HCT116 (cell line): Measurements from ENCODE around the gene LEFTY2. TPM values are rescaled to one million over a fixed set of nuclear protein-coding genes. Genes with fewer than 3 reads are reported as not detected.

Experiments used
- ATAC-seq: fragments of 200-7000 bp; cut with Tn5 transposase; 2 replicates; pipeline ENCODE4 v1.9.1; 2020; ENCODE audit warnings: mild to moderate bottlenecking, moderate library complexity
- BruUV-seq: library from RNA; stranded (reverse); fragments of 400-500 nt; replicated peaks from 2 replicates; lab custom pipeline; 2021; lab: Mats Ljungman, UMichigan
- CTCF ChIA-PET: fragments of 300-600 bp; sonication (Branson Sonifier 250); formaldehyde crosslinking; loops from one replicate; lab custom pipeline; 2021; ENCODE audit warnings: antibody characterized with exemption; lab: Charles Lee
- POLR2A ChIA-PET: fragments of 300-600, 350-600 bp; sonication (Branson Sonifier 250); formaldehyde crosslinking; loops from one replicate; lab custom pipeline; 2021; ENCODE audit warnings: antibody characterized with exemption; lab: Charles Lee
- RAD21 ChIA-PET, 2 experiments: fragments of 300-600 bp; sonication (Branson Sonifier 250); formaldehyde crosslinking; loops; one replicate each; lab custom pipeline; 2023; ENCODE audit warnings: low total read pairs in 2 of 2; ENCODE audit not compliant: uncharacterized antibody in 2 of 2, unreplicated experiment in 2 of 2, low non-redundant PET in 1 of 2; lab: Charles Lee
- DNase-seq: peaks from one replicate; pipeline ENCODE4 v3.0.0-alpha.2; 2010; ENCODE audit warnings: low read depth, low spot score
- H2AFZ ChIP-seq: fragments of 200-600 bp; shearing (Covaris generic), sonication (generic); 2 replicates; pipeline ENCODE4 v1.6.1; 2017; ENCODE audit warnings: low read depth, mixed run types, mixed read lengths, antibody characterized with exemption, low read length; ENCODE audit not compliant: poor library complexity, severe bottlenecking
- H3K27ac ChIP-seq: 2 replicates; pipeline ENCODE4 v1.5.1; 2012; ENCODE audit warnings: low read depth, low read length
- H3K27me3 ChIP-seq: fragments of 200-600 bp; sonication (generic); 2 replicates; pipeline ENCODE4 v1.6.1; 2016; ENCODE audit warnings: mixed run types, low read length, mixed read lengths; ENCODE audit not compliant: insufficient read depth
- H3K36me3 ChIP-seq, 2 experiments: fragments of 200-500 bp in 1 of 2; fragments of 200-600 bp in 1 of 2; sonication (Bioruptor generic) in 1 of 2; sonication (generic) in 1 of 2; 2 replicates each; pipeline versions ENCODE4 v1.5.1 to v1.6.1; 2014 to 2016; ENCODE audit warnings: low read length in 2 of 2, inconsistent platforms in 1 of 2, mixed read lengths in 1 of 2, mixed run types in 1 of 2; ENCODE audit not compliant: insufficient read depth in 2 of 2, control insufficient read depth in 1 of 2
- H3K4me1 ChIP-seq, 2 experiments: fragments of 200-600 bp in 1 of 2; sonication (generic) in 1 of 2; 2 replicates each; pipeline versions ENCODE4 v1.5.1 to v1.6.1; 2012 to 2017; ENCODE audit warnings: low read length in 2 of 2, inconsistent platforms in 1 of 2, mild to moderate bottlenecking in 1 of 2, mixed read lengths in 1 of 2, mixed run types in 1 of 2, moderate library complexity in 1 of 2; ENCODE audit not compliant: insufficient read depth in 2 of 2, control insufficient read depth in 1 of 2
- H3K4me2 ChIP-seq: fragments of 200-600 bp; sonication (generic); 2 replicates; pipeline ENCODE4 v1.6.1; 2017; ENCODE audit warnings: mixed run types, low read length, mixed read lengths
- H3K4me3 ChIP-seq, 2 experiments: fragments of 200-600 bp in 1 of 2; sonication (generic) in 1 of 2; replicated peaks in 1 of 2; 2 replicates each; pipeline ENCODE4 v1.5.1; 2011 to 2016; ENCODE audit warnings: low read length in 2 of 2, control low read depth in 1 of 2, low read depth in 1 of 2, mild to moderate bottlenecking in 1 of 2, mixed read lengths in 1 of 2, mixed run types in 1 of 2
- H3K79me2 ChIP-seq: fragments of 200-600 bp; sonication (generic); 2 replicates; pipeline ENCODE4 v1.6.1; 2017; ENCODE audit warnings: mild to moderate bottlenecking, mixed run types, low read length, moderate library complexity, mixed read lengths; ENCODE audit not compliant: insufficient read depth
- H3K9ac ChIP-seq: fragments of 200-600 bp; sonication (generic); 2 replicates; pipeline ENCODE4 v1.6.1; 2016; ENCODE audit warnings: low read length, mixed read lengths
- H3K9me2 ChIP-seq: fragments of 200-600 bp; sonication (generic), shearing (Covaris generic); 2 replicates; pipeline ENCODE4 v1.6.1; 2017; ENCODE audit warnings: mixed run types, mild to moderate bottlenecking, moderate library complexity; ENCODE audit not compliant: insufficient read depth
- H3K9me3 ChIP-seq, 2 experiments: fragments of 200-500 bp in 1 of 2; fragments of 200-600 bp in 1 of 2; sonication (Bioruptor generic) in 1 of 2; sonication (generic) in 1 of 2; 2 replicates each; pipeline ENCODE4 v1.6.1; 2014 to 2017; ENCODE audit warnings: low read length in 2 of 2, mixed read lengths in 2 of 2, inconsistent platforms in 1 of 2, low read depth in 1 of 2, mild to moderate bottlenecking in 1 of 2, mixed run types in 1 of 2, moderate library complexity in 1 of 2; ENCODE audit not compliant: control insufficient read depth in 1 of 2, insufficient read depth in 1 of 2
- H4K20me1 ChIP-seq: fragments of 200-600 bp; sonication (generic), shearing (Covaris generic); 2 replicates; pipeline ENCODE4 v1.6.1; 2017; ENCODE audit warnings: mixed run types, mild to moderate bottlenecking, moderate library complexity; ENCODE audit not compliant: insufficient read depth
- CBX3 ChIP-seq: IDR thresholded peaks from 2 replicates; pipeline ENCODE4 v1.6.1; 2012; ENCODE audit warnings: low read depth
- CEBPB ChIP-seq: IDR thresholded peaks from 2 replicates; pipeline ENCODE4 v1.6.1; 2012; ENCODE audit warnings: low read depth
- EGR1 ChIP-seq: IDR thresholded peaks from 2 replicates; pipeline ENCODE4 v1.6.1; 2012; ENCODE audit warnings: low read depth
- ELF1 ChIP-seq: IDR thresholded peaks from 2 replicates; pipeline ENCODE4 v1.6.1; 2012; ENCODE audit warnings: low read depth, borderline replicate concordance
- EZH2 ChIP-seq: fragments of 200-600 bp; sonication (generic); IDR thresholded peaks from 2 replicates; pipeline ENCODE4 v1.6.1; 2017; ENCODE audit warnings: antibody characterized with exemption, mixed run types
- EZH2phosphoT487 ChIP-seq: fragments of 200-600 bp; IDR thresholded peaks from 2 replicates; pipeline ENCODE4 v1.6.1; 2018; ENCODE audit warnings: antibody characterized with exemption, borderline replicate concordance
- FOSL1 ChIP-seq: IDR thresholded peaks from 2 replicates; pipeline ENCODE4 v1.6.1; 2012; ENCODE audit warnings: low read depth
- JUND ChIP-seq: IDR thresholded peaks from 2 replicates; pipeline ENCODE4 v1.6.1; 2012
- MAX ChIP-seq: IDR thresholded peaks from 2 replicates; pipeline ENCODE4 v1.6.1; 2012
- POLR2A ChIP-seq: IDR thresholded peaks from 2 replicates; pipeline ENCODE4 v1.7.0; 2011; ENCODE audit warnings: borderline replicate concordance; ENCODE audit not compliant: insufficient read depth, insufficient read length; ENCODE audit errors: extremely low read depth
- POLR2AphosphoS5 ChIP-seq: IDR thresholded peaks from 2 replicates; pipeline ENCODE4 v1.6.1; 2011; ENCODE audit warnings: mild to moderate bottlenecking, low read depth, low read length, moderate library complexity
- RAD21 ChIP-seq: IDR thresholded peaks from 2 replicates; pipeline ENCODE4 v1.6.1; 2012; ENCODE audit warnings: low read depth, mild to moderate bottlenecking
- REST ChIP-seq: IDR thresholded peaks from 2 replicates; pipeline ENCODE4 v1.6.1; 2012; ENCODE audit warnings: low read depth
- SIN3A ChIP-seq: IDR thresholded peaks from 2 replicates; pipeline ENCODE4 v1.6.1; 2012; ENCODE audit warnings: low read depth
- SP1 ChIP-seq: IDR thresholded peaks from 2 replicates; pipeline ENCODE4 v1.6.1; 2012; ENCODE audit warnings: low read depth
- SRF ChIP-seq: IDR thresholded peaks from 2 replicates; pipeline ENCODE4 v1.6.1; 2012; ENCODE audit warnings: low read depth
- TCF7L2 ChIP-seq: IDR thresholded peaks from 2 replicates; pipeline ENCODE4 v1.7.0; 2011; ENCODE audit warnings: borderline replicate concordance, inconsistent platforms; ENCODE audit not compliant: insufficient read depth, insufficient read length; ENCODE audit errors: extremely low read depth
- YY1 ChIP-seq: IDR thresholded peaks from 2 replicates; pipeline ENCODE4 v1.6.1; 2011; ENCODE audit warnings: low read length, low read depth, moderate library complexity, mild to moderate bottlenecking; ENCODE audit not compliant: insufficient replicate concordance; ENCODE audit errors: extremely low read depth
- ZNF274 ChIP-seq: fragments of 200-500 bp; sonication (Bioruptor generic); IDR thresholded peaks from 2 replicates; pipeline ENCODE4 v1.6.1; 2014; ENCODE audit warnings: mild to moderate bottlenecking, low read depth, low read length, inconsistent platforms
- intact Hi-C: fragments of 100-400 bp; cut with micrococcal nuclease; formaldehyde crosslinking; loops from 2 replicates; pipeline ENCODE4 v1.10.0; 2022
- total RNA-seq: library from RNA; stranded (reverse); gene quantifications from one replicate; pipeline ENCODE4 v1.2.1, GENCODE V29; 2021; ENCODE audit not compliant: unreplicated experiment
- TF ChIP-seq, protein P1 (sequence below): IDR thresholded peaks from 2 replicates; pipeline ENCODE4 v1.6.1; 2011; ENCODE audit warnings: mild to moderate bottlenecking, low read length, moderate library complexity; ENCODE audit not compliant: insufficient replicate concordance; ENCODE audit errors: extremely low read depth

LEFTY2 gene
- total RNA-seq, 1 experiment from 2014 or later, result not detected

- Histone ChIP-seq H3K27me3 (no peaks in the 10 kb centered on the region), H3K27ac (no peak overlapping the region), H3K9ac (no peak overlapping the region), H3K4me3 (no peak overlapping the region), H3K9me3 (no peaks in the 10 kb centered on the region), H4K20me1 (no peaks in the 10 kb centered on the region), H3K4me1 (peaks cover 2% of the 10 kb centered on the region in 2 experiments; a peak in 1 of 4 replicates), H2AFZ (no peak overlapping the region), H3K4me2 (no peak overlapping the region), H3K79me2 (no peaks in the 10 kb centered on the region), H3K36me3 (no peaks in the 10 kb centered on the region), H3K9me2 (no peaks in the 10 kb centered on the region)
- ChIA-PET CTCF (no interaction called here), POLR2A (no interaction called here), RAD21 (no interaction called here)
- DNase-seq (no peak), ATAC-seq (no peak)
- intact Hi-C loops, result no loop called here
- TF ChIP-seq EGR1 (no peak), ZNF274 (no peak), SRF (no peak), TCF7L2 (no peak), SP1 (no peak), CEBPB (no peak), EZH2phosphoT487 (no peak), POLR2AphosphoS5 (no peak), YY1 (no peak), JUND (no peak), MAX (no peak), RAD21 (no peak), REST (no peak), FOSL1 (no peak), POLR2A (no peak), SIN3A (no peak), ELF1 (no peak), CBX3 (no peak), EZH2 (no peak)
- TF ChIP-seq, protein P1, sequence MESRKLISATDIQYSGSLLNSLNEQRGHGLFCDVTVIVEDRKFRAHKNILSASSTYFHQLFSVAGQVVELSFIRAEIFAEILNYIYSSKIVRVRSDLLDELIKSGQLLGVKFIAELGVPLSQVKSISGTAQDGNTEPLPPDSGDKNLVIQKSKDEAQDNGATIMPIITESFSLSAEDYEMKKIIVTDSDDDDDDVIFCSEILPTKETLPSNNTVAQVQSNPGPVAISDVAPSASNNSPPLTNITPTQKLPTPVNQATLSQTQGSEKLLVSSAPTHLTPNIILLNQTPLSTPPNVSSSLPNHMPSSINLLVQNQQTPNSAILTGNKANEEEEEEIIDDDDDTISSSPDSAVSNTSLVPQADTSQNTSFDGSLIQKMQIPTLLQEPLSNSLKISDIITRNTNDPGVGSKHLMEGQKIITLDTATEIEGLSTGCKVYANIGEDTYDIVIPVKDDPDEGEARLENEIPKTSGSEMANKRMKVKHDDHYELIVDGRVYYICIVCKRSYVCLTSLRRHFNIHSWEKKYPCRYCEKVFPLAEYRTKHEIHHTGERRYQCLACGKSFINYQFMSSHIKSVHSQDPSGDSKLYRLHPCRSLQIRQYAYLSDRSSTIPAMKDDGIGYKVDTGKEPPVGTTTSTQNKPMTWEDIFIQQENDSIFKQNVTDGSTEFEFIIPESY, result no peak
- BruUV-seq, result no TSS peak
Observed at GRCh38 chr1:225946082-225946620, 5.1 kb upstream of the LEFTY2 start.
